Smooth muscle cell of trachea (primary cell): ENCODE results near the gene C1QTNF7. TPM values are rescaled to one million over a fixed set of nuclear protein-coding genes. Genes with fewer than 3 reads are reported as not detected.

ENCODE experiments used
- total RNA-seq: library from RNA; depleted of rRNA; stranded (reverse); fragments of >200 nt; gene quantifications from 2 replicates; pipeline ENCODE4 v1.2.1, GENCODE V29; 2014

Gene C1QTNF7, protein sequence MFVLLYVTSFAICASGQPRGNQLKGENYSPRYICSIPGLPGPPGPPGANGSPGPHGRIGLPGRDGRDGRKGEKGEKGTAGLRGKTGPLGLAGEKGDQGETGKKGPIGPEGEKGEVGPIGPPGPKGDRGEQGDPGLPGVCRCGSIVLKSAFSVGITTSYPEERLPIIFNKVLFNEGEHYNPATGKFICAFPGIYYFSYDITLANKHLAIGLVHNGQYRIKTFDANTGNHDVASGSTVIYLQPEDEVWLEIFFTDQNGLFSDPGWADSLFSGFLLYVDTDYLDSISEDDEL
- 0.50 and 1.9 TPM in 2 replicates for total RNA-seq

GRCh38 chr4:15427701-15428100, at the start of gene C1QTNF7:
TSS of gene C1QTNF7 (plus strand) at chr4:15428033. CDS start at chr4:15435744, 7,711 bp downstream.

GRCh38 chr4:15469402-15470127, 41.7 kb downstream of the C1QTNF7 start, which contains the start of gene CC2D2A:
TSS of gene CC2D2A (plus strand) at chr4:15469882. CDS start at chr4:15475933, 6,051 bp downstream.

Other genes starting within 250 kb of the C1QTNF7 start
- 28.4 and 39.1 TPM in 2 replicates for gene CC2D2A, start 41.8 kb downstream of the C1QTNF7 start, total RNA-seq
- gene FBXL5, start 227.3 kb downstream of the C1QTNF7 start, total RNA-seq: 116 and 146 TPM in 2 replicates